Femur (tissue), 1 donor: ENCODE measurements around the gene JAG1.

ENCODE experiments used
- DNase-seq: peaks from one replicate; pipeline ENCODE4 v3.0.0-alpha.2; 2017

The JAG1 gene

GRCh38 chr20:10651227-10651990 lies 22.4 kb downstream of the JAG1 start:
- no peak for DNase-seq

DNA sequence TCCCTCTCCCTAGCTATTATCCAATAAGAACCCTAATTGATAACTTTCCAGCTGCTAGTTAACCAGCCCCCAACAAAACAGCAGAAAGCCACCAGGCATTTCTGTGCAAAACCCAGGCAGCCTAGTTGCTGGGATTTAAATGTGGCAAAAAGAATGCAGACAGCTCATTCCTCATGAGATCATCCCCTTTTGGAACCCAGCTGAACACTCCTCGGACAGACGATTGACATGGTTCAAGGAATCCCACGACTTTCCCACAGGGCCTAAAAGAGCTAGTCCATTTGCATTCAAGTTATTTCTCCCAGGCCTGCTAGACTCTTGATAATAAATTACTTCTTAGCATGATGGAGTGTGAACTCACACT lies 24.0 kb downstream of the JAG1 start:
- DNase-seq, result no peak

- no peak for DNase-seq
These were observed 24.6 kb downstream of the JAG1 start for GRCh38 chr20:10649080-10649796.

DNA sequence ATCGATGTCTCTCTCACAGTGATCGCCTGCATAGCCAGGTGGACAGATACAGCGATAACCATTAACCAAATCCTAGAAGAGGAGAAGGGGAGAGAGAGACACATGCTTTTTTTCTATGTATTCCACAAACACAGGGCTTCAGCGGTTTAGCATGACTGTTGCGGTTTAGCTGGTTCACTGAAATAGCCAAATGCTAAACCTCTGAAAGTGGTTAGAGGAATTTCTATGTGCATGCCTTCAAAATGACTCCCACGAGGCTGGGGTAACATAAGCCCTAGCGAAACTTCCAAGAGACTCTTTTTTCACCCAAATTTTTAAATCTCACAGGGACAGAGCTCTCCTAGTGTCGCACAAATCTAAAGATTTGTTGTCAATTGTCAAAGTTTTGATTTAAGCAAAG lies 25.1 kb downstream of the JAG1 start:
- DNase-seq, result no peak

DNA sequence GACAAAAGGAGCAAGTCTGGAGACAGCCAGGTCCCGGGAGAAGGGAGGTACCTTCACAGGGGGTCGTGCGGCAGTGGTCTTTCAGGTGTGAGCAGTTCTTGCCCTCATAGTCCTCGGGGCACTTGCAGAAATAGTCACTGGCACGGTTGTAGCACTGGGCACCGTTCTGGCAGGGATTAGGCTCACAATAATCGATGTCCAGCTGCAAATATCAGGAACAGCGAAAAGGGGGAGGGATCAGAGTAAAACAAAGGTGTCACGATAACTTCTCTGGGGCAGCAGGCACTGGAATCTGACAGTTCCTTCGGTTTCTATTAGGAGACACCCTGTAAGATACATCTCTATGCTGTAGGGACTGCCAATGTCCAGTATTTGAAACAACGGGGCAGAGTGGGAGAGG lies 25.9 kb downstream of the JAG1 start:
- DNase-seq, result no peak

DNA sequence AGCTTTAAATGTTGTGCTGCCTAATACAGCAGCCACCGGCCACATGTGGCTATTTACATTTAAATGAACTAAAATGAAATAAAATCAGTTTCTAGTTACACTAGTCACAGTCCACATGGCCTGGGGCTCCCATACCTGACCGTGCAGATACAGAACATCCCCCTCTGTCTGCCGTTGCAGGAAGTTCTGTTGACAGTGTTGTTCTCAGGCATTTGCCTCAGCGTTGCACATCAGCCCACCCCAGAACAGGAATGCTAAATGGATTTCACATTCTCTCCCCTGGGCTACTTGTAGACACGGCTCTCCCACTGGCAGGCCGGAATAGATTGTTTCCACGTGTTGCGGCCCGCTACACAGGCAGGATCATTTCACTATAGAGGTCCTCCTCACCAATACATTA lies 26.3 kb downstream of the JAG1 start:
- no peak for DNase-seq

DNA sequence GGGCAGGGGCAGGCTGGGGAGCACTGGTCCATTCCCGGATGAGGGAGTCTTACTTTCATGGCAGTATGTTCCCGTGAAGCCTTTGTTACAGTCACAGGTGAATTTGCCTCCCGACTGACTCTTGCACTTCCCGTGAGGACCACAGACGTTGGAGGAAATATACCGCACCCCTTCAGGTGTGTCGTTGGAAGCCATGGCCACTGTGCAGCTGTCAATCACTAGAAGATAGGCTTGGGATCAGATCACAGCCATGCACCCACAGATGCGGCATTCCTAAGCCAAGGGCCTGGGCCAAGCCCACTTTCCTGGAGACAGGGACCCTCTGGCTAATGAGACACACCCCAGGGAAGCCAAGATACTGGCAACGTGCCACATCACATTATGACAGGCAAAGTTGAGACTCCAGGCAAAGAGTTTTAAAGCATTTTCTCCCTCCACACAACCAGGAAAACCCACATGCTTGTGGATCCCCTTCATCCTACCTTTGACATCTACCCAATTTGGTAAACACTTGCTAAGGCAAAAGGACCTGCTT lies 26.8 kb downstream of the JAG1 start:
- DNase-seq, result no peak

- DNase-seq, result no peak
These were observed 27.8 kb downstream of the JAG1 start for GRCh38 chr20:10646006-10646405.

GRCh38 chr20:10645205-10645570 lies 28.6 kb downstream of the JAG1 start:
- DNase-seq, result no peak

- DNase-seq, result no peak
These were observed 29.2 kb downstream of the JAG1 start for GRCh38 chr20:10644458-10645204.

DNA sequence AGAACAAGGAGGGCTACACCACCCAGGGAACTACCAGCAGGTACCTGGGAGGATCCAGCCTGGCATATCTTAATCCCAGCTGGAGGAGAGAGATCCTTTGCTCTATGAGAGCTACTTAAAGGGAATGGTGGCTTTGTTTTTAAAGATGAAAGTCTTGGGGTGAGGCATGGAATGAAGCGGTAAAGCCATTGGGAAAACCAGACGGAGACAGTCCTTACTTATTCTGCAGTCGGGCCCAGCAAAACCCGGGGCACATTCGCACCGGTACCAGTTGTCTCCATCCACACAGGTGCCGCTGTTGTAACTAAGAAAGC lies 30.3 kb downstream of the JAG1 start:
- no peak for DNase-seq

DNA sequence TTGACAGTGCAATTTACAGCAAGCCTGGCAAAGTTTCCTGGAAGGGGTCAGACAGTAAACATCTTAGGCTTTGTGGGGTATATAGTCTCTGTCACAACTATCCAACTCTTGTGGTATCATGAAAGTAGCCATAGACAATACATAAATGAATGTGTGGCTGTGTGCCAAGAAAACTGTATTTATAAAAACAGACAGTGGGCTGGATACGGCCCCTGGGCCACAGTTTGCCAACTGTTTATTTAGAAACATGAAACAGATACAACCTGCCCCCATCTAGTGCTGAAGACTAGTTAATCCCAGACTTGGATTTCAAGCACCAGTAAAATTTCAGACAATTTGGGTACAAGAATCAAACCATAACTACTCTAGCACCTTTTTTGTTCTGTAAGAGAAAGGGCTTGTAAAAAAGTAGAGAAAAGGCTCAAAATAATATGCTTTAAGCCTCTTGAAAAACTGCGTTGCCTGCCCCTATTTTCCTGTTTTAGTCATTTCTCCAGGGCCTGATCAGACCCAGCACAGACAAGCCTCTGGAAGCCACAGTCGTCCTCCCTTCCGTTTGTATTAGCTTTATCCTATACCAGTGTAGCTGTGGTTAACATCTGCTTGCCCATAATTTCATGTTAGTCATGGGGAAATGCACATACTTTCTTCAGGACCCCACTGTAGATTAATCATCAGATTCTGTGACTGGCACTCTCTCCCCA lies 30.8 kb downstream of the JAG1 start:
- no peak for DNase-seq

DNA sequence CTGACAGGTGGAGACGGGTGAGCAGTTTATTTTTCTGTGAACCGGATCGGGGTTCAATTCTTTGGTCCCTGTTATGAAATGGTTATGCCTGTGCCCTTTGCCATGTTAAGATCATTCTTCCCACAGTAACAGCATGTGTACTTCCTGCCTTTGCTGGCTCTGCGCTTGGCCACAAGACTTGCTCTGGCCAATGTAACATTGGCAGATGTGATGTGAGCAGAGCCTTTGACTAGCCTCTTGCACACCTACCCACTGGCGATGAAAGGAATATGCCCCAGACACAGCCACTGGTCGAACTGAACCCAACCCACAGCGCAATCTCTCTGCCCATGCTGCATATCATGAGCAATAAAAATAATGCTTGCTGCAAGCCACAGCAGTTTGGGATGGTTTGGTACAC lies 31.9 kb downstream of the JAG1 start:
- no peak for DNase-seq

DNA sequence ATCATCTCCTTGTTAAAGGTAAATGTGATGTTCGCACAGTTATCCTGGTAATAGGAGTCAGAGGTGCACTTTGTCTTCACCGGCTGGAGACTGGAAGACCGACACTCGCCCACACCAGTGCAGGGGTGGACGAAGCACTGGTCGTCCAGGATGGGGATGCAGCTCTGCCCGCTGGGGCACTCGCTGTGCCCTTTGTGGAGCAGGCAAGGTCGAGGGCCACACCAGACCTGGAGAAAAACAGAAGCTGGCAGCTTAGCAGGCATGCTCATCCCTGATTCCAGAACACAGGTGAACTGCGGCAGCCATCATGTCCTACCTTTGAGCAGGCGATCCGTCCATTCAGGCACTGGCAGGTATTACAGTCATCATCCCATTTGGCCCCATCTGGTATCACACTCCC lies 32.3 kb downstream of the JAG1 start:
- peak; percentile 16 for DNase-seq

DNA sequence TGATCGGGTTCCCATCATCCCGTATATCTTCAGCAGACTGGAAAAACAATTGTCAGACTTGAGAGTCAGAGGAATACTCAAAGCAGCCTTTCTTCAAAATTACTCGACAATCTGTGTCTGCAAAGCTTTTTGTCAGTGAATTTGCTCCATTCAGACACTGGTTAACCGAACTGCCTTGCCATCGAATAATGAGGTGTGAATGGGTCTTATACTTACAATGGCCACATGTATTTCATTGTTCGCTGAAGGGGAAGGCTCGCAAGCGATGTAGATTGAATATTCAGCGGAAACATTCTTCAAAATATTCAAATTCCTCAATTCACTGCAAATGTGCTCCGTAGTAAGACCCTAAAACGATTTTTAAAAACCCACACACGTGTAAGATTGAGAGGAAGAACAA lies 32.9 kb downstream of the JAG1 start:
- DNase-seq, result peak; percentile 8

DNA sequence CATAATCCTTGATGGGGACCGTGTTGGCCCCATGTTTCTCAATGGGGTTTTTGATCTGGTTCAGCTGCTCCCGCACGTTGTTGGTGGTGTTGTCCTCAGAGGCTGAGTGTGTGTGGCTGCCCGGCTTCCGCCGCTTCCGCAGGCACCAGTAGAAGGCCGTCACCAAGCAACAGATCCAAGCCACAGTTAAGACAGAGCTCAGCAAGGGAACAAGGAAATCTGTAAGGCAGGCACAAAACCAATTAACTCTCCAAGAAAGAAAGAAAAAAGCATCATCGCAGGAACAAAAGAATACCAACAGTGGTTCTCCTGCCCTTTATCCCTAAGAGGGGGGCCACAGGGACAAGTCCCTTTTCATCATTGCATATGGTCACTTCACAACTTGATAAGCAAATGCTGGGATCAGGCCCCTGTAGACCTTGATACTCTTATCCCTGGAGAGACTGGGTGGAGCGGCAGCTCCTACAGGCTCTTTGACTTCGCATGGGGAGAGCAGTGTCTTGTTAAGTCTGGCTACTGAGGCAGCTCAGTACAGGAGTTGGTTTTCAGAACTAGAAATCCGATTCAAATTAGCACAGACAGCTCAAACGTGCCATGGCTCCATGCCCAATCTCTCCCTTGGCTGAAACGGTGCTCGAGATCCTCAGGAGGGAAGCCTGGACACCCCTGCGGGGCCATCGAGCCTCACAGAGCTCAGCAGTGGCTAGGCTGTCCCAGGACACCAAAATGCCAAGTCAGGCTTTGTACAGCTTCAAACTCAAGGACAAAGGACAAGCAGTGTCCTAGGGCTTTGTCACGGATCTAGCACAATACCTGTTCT lies 33.9 kb downstream of the JAG1 start:
- DNase-seq, result no peak

- no peak for DNase-seq
These were observed 34.6 kb downstream of the JAG1 start for GRCh38 chr20:10639077-10639736.

DNA sequence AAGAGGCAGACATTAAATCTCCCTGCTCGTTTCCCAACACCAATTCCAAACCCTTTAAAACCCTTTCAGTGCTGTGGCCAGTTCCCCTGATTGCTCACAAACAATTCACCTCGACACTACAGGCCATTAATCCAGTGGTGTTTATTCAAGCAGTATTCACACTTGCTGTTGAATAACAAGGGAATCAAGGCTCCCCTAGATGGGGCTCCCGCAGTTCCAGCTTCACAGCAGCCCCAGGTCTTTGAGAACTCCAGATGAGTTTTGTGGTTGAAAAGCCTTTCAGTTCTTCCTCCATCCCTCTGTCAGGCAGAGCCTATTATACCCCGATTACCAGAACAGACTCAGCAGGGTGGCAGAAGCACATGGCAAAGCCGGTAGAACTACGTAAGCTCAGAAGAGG lies 36.2 kb downstream of the JAG1 start:
- DNase-seq, result no peak

DNA sequence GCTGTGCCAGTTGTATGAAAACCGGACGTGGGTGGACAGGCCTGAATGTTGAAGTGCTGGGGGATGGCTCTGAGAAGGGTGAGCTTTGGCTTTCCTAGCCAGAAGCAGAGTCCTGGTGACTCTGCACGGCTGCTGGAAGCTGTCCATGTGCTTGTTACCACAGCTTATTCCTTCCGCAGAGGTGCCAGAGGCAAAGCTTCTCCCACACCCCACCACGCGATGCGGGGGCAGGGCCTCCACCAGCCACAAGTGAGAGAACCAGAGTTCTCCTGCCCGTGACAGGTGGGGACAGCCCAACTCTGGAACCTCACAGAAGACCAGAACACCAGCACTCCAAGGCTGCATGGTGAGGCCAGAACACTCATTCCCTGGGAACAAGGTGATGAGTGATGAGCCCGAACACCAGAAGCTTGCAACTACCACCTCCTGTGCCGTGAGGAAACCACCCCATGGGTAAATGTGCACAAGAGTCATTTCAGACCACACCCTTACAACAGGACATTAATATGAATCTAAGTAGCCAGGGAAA lies 36.7 kb downstream of the JAG1 start:
- DNase-seq, result no peak

GRCh38 chr20:10636326-10636818 lies 37.4 kb downstream of the JAG1 start:
- no peak for DNase-seq

DNA sequence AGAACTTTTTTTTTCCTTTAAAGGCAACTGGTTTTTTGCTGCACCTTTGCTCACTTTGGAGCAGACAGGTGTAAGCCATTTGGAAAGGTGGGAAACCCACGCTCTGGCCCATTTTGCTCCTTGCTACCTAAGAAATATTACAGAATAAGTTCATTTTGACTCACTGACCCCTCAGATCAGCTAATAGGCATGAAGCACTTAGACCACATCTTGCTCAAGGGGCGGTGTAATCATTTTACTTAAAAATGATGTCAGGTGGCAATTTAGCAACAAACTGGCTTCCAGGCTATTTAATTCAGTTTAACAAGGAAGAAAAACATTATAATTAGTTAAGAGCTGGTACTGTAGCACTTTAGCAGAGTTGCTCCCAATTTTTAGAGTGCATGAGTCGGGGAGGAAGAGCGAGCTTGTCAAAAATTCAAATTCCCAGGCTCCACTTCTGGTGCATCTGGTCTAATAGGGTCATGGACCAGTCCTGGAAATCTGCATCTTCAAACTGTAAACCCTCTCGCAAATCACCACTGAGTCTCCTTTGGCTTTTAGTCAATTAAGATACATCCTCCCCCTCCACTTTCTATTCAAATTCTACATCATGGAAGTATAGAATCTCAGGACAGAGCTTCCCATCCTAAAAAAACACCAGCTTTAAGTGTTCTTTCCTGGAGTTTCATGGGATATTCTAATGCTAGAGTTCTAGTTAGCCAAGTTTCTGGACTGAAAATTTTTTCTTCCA lies 38.2 kb downstream of the JAG1 start:
- DNase-seq, result no peak
